IPS DF 4.7 (cell line): ENCODE measurements around the gene MED16.

ENCODE experiments used
- DNase-seq: peaks from one replicate; pipeline ENCODE4 v3.0.0-alpha.2; 2013; ENCODE audit warnings: low spot score; ENCODE audit errors: extremely low read depth

The MED16 gene

GRCh38 chr19:928471-929202 is 35.6 kb upstream of the MED16 start:
- no peak for DNase-seq

- no peak for DNase-seq
Measured at GRCh38 chr19:927780-928401, 34.9 kb upstream of the MED16 start.

GRCh38 chr19:927351-927779 is 34.4 kb upstream of the MED16 start:
- no peak for DNase-seq

GRCh38 chr19:926589-927350 is 33.8 kb upstream of the MED16 start:
- no peak for DNase-seq

GRCh38 chr19:926323-926588 is 33.3 kb upstream of the MED16 start:
- no peak for DNase-seq

- DNase-seq = no peak
Measured at GRCh38 chr19:925526-926322, 32.7 kb upstream of the MED16 start, which contains the start of gene ARID3A. ARID3A (plus strand) TSS chr19:926035; CDS start chr19:929529, 3,494 bp downstream.

- no peak for DNase-seq
Measured at GRCh38 chr19:925087-925525, 32.1 kb upstream of the MED16 start.

- no peak for DNase-seq
Measured at GRCh38 chr19:924553-925086, 31.6 kb upstream of the MED16 start.

GRCh38 chr19:920051-920864 is 27.3 kb upstream of the MED16 start:
- DNase-seq = no peak

- no peak for DNase-seq
Measured at GRCh38 chr19:919199-920050, 26.4 kb upstream of the MED16 start.

- no peak for DNase-seq
Measured at GRCh38 chr19:918481-919198, 25.7 kb upstream of the MED16 start.

- DNase-seq = no peak
Measured at GRCh38 chr19:918152-918437, 25.1 kb upstream of the MED16 start.

- DNase-seq = no peak
Measured at GRCh38 chr19:917323-918151, 24.6 kb upstream of the MED16 start, which contains the start of gene KISS1R. KISS1R (plus strand) TSS chr19:917333; CDS start chr19:917503, 170 bp downstream.

GRCh38 chr19:916645-917322 is 23.8 kb upstream of the MED16 start:
- no peak for DNase-seq

- DNase-seq = no peak
Measured at GRCh38 chr19:913080-913748, 20.2 kb upstream of the MED16 start, which contains the start of gene R3HDM4. R3HDM4 (minus strand) TSS chr19:913219; CDS start chr19:913157, 62 bp downstream.

- DNase-seq = no peak
Measured at GRCh38 chr19:912181-913079, 19.4 kb upstream of the MED16 start.
